Mucosa of rectum (tissue), 2 donors: Measurements from ENCODE around the gene PLK2.

Experiments used
- H3K27ac ChIP-seq, 2 donors: one replicate each; pipeline ENCODE4 v1.7.0; 2013; ENCODE audit warnings: inconsistent platforms in 2 of 2, low read depth in 2 of 2, low read length in 2 of 2
- H3K27me3 ChIP-seq, 2 donors: one replicate each; pipeline ENCODE4 v1.7.0; 2013; ENCODE audit warnings: low read length in 2 of 2; ENCODE audit not compliant: control insufficient read depth in 2 of 2, insufficient read depth in 2 of 2
- H3K36me3 ChIP-seq, 2 donors: one replicate each; pipeline ENCODE4 v1.7.0; 2013; ENCODE audit warnings: low read length in 2 of 2; ENCODE audit not compliant: control insufficient read depth in 2 of 2, insufficient read depth in 2 of 2
- H3K4me1 ChIP-seq, 2 donors: one replicate each; pipeline ENCODE4 v1.7.0; 2013; ENCODE audit warnings: low read length in 2 of 2, mild to moderate bottlenecking in 1 of 2; ENCODE audit not compliant: control insufficient read depth in 2 of 2, insufficient read depth in 2 of 2
- H3K4me3 ChIP-seq, 2 donors: one replicate each; pipeline ENCODE4 v1.7.0; 2013; ENCODE audit warnings: low read length in 2 of 2
- H3K9ac ChIP-seq, 2 donors: one replicate each; pipeline ENCODE4 v1.7.0; 2013; ENCODE audit warnings: low read length in 2 of 2, low read depth in 1 of 2, mild to moderate bottlenecking in 1 of 2
- H3K9me3 ChIP-seq, 2 donors: one replicate each; pipeline ENCODE4 v1.7.0; 2013; ENCODE audit warnings: low read length in 2 of 2; ENCODE audit not compliant: control insufficient read depth in 2 of 2
- donor health status: healthy.
- donor health status: Normal muscosa, but diverticular disease.

The PLK2 gene

DNA sequence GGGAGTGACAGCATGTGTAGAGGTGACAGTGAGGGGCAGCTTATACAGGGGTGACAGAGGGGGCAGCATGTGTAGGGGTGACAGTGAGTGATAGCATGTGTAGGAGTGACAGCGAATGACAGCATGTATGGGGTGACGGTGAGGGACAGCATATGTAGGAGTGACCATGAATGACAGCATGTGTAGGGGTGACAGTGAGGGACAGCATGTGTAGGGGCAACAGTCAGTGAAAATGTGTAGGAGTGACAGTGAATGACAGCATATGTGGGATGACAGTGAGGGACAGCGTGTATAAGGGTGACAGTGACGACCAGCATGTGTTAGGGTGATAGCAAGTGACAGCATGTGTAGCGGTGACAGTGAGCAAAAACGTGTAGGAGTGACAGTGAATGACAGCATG is 21.9 kb upstream of the PLK2 start:
- no peak overlapping the region for H3K4me3 ChIP-seq
- no peaks in the 10 kb centered on the region for H3K9me3 ChIP-seq
- H3K27me3 ChIP-seq: peaks cover 0 to 3% of the 10 kb centered on the region in 2 donors
- H3K27ac ChIP-seq: no peak overlapping the region
- no peaks in the 10 kb centered on the region for H3K36me3 ChIP-seq
- no peak overlapping the region for H3K9ac ChIP-seq
- no peaks in the 10 kb centered on the region for H3K4me1 ChIP-seq

GRCh38 chr5:58481066-58481676 is 21.3 kb upstream of the PLK2 start:
- H3K9ac ChIP-seq: no peak overlapping the region
- H3K4me1 ChIP-seq: no peaks in the 10 kb centered on the region
- no peak overlapping the region for H3K27ac ChIP-seq
- H3K36me3 ChIP-seq: no peaks in the 10 kb centered on the region
- no peak overlapping the region for H3K4me3 ChIP-seq
- H3K9me3 ChIP-seq: no peaks in the 10 kb centered on the region
- peaks cover 0 to 3% of the 10 kb centered on the region in 2 donors for H3K27me3 ChIP-seq

- no peak overlapping the region for H3K9ac ChIP-seq
- no peak overlapping the region for H3K27ac ChIP-seq
- H3K27me3 ChIP-seq: peaks cover 0 to 3% of the 10 kb centered on the region in 2 donors
- no peaks in the 10 kb centered on the region for H3K4me1 ChIP-seq
- H3K9me3 ChIP-seq: no peaks in the 10 kb centered on the region
- no peak overlapping the region for H3K4me3 ChIP-seq
- no peaks in the 10 kb centered on the region for H3K36me3 ChIP-seq
Observed at GRCh38 chr5:58477760-58478376, 18.0 kb upstream of the PLK2 start.

DNA sequence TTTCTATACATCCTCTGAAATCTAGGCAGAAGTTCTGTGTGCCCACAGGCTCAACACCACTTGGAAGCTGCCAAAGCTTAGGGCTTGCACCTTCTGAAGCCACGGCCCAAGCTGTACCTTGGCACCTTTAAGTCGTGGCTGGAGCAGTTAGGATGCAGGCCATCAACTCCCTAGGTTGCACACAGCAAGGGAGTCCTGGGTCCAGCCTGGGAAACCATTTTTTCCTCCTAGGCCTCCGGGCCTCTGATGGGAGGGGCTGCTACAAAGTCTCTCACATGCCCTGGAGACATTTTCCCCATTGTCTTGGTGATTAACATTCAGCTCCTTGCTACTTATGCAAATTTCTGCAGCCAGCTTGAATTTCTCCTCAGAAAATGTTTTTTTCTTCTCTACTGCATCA is 15.5 kb upstream of the PLK2 start:
- no peaks in the 10 kb centered on the region for H3K27me3 ChIP-seq
- no peak overlapping the region for H3K27ac ChIP-seq
- no peak overlapping the region for H3K4me3 ChIP-seq
- no peak overlapping the region for H3K9ac ChIP-seq
- H3K36me3 ChIP-seq: no peaks in the 10 kb centered on the region
- no peaks in the 10 kb centered on the region for H3K9me3 ChIP-seq
- no peaks in the 10 kb centered on the region for H3K4me1 ChIP-seq

GRCh38 chr5:58469896-58470295 is 10.0 kb upstream of the PLK2 start:
- H3K36me3 ChIP-seq: no peaks in the 10 kb centered on the region
- H3K9me3 ChIP-seq: no peaks in the 10 kb centered on the region
- no peak overlapping the region for H3K9ac ChIP-seq
- H3K4me1 ChIP-seq: no peaks in the 10 kb centered on the region
- H3K27ac ChIP-seq: no peak overlapping the region
- no peak overlapping the region for H3K4me3 ChIP-seq
- H3K27me3 ChIP-seq: no peaks in the 10 kb centered on the region

DNA sequence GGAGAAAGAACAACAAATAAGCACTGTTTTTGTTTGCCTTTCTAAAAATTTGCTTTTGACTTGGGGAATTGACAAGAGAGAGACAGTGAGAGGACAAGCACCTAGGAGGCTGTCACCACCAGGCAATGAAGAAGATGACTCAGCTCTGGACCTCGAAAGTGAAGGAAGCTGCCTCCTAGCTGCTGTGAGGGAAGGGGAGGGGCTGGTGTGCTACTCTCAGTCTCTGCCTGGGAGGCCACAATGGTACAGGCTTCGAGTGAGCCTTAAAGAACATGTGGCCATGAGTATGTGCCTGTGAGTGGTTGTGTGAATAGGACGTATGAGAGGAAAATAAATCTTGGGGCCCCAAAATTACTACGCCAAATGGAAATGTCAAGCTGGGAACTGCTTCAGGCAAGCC is 7.1 kb upstream of the PLK2 start:
- Histone ChIP-seq H3K4me1 (peaks cover under 1 to 9% of the 10 kb centered on the region in 2 donors), H3K27ac (no peak overlapping the region), H3K36me3 (no peaks in the 10 kb centered on the region), H3K9me3 (no peaks in the 10 kb centered on the region), H3K9ac (no peak overlapping the region), H3K27me3 (no peaks in the 10 kb centered on the region), H3K4me3 (no peak overlapping the region)

DNA sequence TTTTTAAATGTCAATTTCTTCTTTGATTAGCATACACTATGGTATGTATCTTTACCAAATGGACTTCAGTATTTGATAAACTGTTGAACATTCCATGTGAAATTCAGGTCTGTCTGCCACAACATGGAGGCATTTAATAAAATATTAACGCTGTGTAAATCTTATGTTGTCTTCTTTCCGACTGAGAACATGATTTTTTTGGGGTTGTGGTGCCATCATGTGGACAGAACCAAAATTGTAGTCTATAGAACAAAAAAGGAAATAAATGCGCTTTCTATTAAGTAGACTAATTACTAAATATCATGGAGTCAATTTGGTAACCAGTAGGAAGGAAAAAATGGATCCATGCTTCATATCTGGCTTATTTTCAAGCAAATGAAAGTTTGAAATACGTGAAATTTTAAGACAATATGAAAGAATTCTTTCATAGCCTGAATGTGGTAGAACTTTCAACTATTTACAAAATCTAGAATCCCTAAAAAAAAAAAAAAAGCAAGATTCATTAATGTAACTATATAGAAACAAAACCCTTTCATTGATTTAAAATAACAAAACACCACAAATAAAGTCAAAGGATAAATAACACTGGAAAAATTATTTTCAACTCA is 2.8 kb upstream of the PLK2 start:
- H3K9me3 ChIP-seq: no peaks in the 10 kb centered on the region
- no peaks in the 10 kb centered on the region for H3K27me3 ChIP-seq
- H3K4me1 ChIP-seq: peaks cover 3 to 17% of the 10 kb centered on the region in 2 donors
- no peaks in the 10 kb centered on the region for H3K36me3 ChIP-seq
- H3K27ac ChIP-seq: peak overlapping the region; percentile 3 to 74
- H3K9ac ChIP-seq: no peak overlapping the region
- H3K4me3 ChIP-seq: no peak overlapping the region

DNA sequence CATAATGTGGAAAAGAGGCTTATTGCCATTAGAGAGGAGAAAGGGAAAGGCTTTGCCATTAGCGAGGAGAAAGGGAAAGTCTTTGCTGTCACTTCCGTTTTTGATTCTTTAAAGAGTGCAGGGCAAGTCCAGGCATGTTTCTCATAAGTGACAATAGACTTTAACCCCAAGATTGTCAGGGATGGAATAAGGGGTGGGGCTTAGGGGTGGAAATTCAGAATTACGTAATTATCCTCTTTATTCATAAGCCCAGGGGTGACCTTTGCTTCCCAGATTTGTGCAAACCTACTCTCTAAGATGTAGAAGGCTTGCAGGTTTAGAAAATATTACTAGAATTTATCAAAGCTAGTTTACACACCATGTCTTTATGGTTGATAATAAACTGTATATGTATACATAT is 2.3 kb upstream of the PLK2 start:
- H3K9me3 ChIP-seq: no peaks in the 10 kb centered on the region
- peak overlapping the region in 1 of 2 donors; percentile 47 for H3K9ac ChIP-seq
- H3K27me3 ChIP-seq: no peaks in the 10 kb centered on the region
- peak overlapping the region in 1 of 2 donors; percentile 44 for H3K4me3 ChIP-seq
- H3K36me3 ChIP-seq: peaks cover 0 to under 1% of the 10 kb centered on the region in 2 donors
- peaks cover 3 to 17% of the 10 kb centered on the region in 2 donors for H3K4me1 ChIP-seq
- peak overlapping the region; percentile 63 to 74 for H3K27ac ChIP-seq

DNA sequence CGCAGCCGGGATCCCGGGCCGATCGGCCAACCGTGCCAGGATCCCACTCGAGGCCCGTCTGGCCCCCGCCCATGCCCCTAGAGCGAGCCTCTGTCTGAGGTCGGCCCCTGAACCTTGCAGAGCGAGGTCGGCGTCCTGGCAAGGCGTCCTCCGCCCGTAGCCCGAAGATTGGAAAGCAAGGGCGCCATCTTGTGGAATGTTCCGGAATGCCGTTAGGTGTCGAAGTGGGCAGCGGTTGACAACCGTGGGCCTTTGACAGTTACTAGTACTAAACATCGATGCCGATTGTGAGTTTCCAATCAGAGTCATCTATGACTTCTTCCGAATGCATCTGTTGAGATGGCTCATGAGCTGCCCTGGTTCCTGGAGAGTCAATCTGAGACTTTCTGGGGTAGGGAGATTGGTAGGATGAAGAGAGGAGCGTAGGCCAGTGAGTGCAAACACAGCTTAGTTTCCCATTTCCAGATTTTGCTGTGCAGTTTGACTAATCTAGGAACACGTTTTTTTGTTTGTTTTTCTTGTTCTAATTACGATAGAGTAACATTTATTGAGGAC is 923 bp upstream of the PLK2 start:
- H3K9me3 ChIP-seq: no peaks in the 10 kb centered on the region
- peaks cover 6 to 10% of the 10 kb centered on the region in 2 donors for H3K36me3 ChIP-seq
- peaks cover 3 to 17% of the 10 kb centered on the region in 2 donors for H3K4me1 ChIP-seq
- no peaks in the 10 kb centered on the region for H3K27me3 ChIP-seq
- peak overlapping the region; percentile 84 to 94 for H3K4me3 ChIP-seq
- H3K27ac ChIP-seq: peak overlapping the region; percentile 95
- peak overlapping the region; percentile 83 to 95 for H3K9ac ChIP-seq
